ENCODE measurements around the gene CIAPIN1.
"Not testable (repeated sequence)": the region's sequence is repeated elsewhere in the genome, so short reads cannot be mapped to it uniquely, and the experiment has no call there.

CIAPIN1 gene

DNA sequence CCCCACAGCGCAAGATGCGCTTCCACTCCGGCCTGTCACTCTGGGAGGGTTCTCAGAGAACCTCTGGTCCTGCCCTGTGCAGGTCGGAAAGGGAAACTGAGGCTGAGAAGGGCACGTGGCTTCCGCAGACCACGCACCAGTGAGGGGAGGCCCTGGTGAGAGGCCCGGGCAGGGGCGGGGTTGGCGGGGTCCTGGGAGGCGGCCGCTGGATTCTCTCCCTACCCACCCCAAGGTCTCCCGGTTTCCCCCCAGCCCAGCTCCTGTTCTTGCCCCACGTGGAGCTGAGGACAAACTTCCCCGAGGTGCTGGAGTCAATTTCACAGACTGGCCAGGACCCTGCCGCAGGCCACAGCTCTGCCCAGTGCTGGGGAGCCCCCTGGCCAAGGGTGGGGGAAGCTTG is 31.1 kb downstream of the CIAPIN1 start:
- intact Hi-C loops (cut with DNase I) = no loop called here
- no peak for DNase-seq

DNA sequence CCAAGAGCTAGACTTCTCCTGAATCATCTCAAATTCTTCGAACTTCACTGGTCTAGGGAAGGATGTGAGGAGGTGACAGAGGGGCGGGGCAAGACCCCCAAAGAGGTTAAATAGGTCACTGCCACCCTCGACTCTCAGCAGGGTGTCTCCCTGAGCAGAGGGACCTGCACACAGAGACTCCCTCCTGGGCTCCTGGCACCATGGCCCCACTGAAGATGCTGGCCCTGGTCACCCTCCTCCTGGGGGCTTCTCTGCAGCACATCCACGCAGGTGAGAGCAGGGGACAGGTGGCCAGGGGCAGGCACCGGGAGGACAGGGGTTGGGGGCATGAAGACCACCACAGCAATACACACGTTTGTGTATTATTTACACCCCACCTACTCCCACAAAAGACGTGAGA is 33.5 kb downstream of the CIAPIN1 start:
- no peak for DNase-seq
- intact Hi-C loops (cut with DNase I) = no loop called here

DNA sequence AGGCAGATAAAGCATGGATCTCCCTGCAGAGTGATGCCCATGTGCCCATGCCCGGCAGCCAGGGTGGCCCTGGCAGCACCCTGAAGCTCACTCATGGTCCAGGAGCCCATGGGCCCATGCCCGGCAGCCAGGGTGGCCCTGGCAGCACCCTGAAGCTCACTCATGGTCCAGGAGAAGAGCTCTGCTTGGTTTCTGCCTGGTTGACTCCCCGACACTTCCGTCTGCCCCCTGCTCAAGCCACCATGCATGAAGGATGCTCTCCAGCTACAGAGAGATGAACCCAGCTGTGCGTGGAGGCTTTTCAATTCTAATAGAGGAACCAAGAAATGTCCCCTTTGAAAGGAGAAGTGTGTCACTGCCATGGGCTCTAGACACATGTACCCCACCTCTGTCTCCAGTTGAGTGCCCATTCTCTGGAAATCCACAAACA is 33.9 kb downstream of the CIAPIN1 start:
- peak in 1 of 42 donors; percentile 33 for DNase-seq
- intact Hi-C loops (cut with DNase I) = no loop called here

DNA sequence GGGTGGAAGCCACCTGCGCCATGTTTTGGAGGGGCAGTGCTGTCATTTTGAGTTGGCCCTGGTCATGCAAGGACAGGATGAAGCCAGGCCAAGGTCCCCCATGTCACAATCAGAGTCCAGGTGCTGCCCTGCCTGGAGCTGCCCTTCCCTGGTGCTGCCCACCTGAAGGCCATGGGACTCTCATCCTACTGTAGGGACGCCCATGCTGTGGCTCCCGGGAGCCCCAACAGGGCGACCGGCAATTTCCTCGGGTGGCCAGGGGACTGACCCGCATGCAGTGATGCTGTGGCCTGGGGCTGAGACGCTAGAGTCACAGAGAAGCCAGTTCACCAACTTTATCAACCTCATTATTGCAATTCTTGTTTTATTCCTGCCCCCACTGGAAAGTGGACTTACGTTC is 34.6 kb downstream of the CIAPIN1 start:
- intact Hi-C loops (cut with DNase I) = no loop called here
- DNase-seq = no peak

DNA sequence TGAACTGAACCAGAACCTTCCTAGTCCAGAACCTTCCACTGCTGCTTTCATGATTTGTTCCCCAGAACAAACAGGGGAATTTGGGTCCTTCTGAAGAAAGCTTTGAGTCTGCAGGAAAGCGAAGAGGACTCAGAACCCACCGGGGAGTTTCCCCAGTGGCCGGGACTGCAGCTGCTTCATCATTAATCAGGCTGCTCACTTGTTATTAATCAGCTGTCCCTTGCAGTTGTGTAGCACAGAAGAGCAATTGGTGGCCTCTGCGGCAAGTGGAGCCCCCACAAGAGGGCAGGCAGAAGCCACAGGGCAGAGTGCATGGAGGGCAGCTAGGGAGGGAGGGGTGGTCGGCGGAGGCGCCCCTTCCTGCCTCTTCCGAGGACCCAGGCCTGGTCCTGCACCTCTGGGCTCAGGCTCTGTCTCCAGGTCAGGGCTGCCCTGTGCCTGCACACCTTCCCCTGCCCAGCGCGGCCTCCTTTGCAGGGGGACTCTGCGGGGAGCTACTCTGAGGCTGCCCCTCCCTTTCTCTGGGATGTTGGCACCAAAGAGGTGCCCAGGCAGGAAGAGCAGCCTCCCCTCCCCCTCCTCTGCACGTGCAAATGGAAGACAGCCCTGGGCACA is 35.7 kb downstream of the CIAPIN1 start:
- no peak for DNase-seq
- intact Hi-C loops (cut with DNase I) = no loop called here

DNA sequence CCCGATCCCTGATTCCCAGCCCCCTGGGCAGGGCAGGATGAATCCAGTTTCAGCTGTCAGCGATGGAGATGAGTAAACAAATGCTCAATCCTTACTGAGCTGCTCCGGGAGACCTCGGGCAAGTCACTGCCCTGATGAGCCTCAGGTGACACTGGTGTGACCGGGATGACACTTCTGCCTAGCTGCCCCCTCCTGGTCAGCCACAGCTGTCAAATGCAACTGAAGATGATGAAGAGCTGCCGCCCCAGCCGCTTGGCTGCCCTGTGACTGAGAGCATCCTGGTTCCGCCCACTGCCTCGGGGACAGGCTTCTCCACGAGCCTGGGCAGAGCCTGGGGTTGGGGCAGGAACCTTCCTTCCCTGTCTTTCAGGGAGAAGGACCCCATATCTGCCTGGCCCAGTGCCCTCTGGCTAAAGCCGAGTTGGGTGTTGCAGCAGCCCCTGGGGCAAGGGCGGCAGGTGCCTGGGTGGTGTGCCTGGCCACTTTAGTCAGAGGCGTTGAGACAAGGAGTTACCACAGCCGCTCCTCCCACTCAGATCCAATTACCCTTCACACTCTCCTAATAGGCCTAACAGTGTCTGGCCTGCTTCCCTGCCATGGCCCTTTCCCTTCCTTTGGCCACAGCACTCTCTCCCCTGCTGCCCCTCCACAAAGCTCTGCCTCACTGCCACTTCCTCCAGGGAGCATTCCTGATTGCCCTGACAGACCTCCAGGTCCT is 37.2 kb downstream of the CIAPIN1 start:
- no peak for DNase-seq
- intact Hi-C loops (cut with DNase I) = no loop called here

DNA sequence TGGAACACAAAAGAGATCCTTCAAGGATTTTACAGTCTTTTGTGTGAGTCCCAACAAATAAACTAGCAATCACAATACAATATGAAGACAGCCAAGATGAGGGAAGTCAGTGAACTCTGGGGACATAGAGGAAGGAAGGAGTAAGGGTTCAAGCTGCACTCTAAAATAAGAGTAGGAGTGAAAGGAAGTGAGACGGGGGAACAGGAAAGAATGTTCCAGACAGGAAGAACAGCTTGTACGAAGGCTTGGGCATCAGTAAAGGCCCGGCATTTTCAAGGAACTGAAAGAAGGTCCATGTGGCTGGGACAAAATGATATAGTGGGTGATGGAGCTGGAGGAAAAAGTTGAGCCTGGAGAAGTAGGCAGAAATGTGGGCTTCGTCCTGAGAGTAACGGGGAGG is 38.1 kb downstream of the CIAPIN1 start:
- peak in 1 of 42 donors; percentile 24 for DNase-seq
- intact Hi-C loops (cut with DNase I) = no loop called here

DNA sequence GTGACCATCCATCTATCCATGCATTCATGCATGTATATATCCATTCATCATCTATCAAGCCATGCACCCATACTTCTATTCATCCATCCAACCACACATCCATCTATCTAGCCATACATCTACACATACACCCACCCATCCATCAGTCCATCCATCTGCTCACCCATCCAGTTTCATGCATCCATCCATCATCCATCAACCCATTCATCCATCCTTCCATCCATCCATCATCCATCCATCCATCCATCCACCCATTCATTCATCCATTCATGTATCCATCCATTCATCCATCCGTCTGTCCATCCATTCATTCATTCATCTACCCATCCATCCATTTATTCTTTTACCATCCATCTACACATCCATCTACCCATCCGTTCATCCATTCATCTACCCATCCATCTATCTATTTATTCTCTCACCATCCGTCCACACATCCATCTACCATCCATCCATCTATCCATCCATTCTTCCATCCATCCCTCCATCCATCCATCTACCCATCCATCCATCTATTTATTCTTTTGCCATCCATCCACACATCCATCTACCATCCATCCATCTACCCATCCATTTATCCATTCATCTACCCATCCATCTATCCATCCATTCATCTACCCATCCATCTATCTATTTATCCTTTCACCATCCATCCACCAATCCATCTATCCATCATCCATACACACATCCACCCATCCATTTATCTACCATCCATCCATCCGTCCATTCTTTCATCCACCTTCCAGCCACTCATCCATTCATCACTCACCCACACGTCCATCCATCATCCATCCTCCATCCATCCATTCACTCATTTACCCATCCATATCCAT is 39.4 kb downstream of the CIAPIN1 start:
- intact Hi-C loops (cut with DNase I) = no loop called here
- DNase-seq = no peak

DNA sequence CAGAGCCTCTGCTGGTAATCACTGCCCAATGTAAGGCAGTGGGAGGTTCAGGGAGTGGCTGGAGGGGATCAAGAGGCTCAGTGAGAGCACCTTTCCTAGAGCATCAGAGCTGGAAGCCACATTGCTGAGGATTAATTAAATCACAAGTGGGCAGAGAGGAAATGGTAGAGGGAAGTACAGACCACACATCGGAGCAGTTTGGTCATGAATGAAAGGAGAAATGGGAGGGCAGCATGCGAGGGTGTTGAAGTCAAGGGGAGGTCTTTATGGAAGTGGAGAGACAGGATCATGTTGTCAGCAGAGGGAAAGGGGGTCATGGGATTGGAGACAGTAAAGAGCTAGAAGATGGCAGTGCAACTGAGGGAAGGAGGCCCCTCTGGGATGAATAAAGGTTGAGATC is 40.3 kb downstream of the CIAPIN1 start:
- peak in 1 of 42 donors; percentile 5 for DNase-seq
- intact Hi-C loops (cut with DNase I) = no loop called here

DNA sequence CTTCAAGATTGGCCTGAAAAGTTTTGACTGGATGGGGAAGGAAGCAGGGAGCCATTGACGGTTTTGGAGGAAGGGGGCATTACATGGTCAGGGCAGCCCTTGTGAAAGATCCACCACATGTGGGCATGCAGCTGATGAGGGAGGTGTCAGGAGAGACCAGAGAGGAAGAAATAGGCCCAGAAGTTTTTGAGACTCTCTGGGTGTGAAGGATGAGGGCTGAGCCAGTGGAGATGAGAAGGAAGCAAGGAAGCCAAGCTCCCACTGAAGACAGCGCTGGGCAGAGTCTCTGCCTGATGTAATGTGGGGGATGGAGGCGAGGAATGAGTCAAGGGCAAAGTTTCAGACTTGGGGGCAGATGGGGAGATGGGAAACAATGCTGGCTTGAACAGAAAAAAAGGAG is 42.1 kb downstream of the CIAPIN1 start:
- DNase-seq = peak in 1 of 42 donors; percentile 18
- intact Hi-C loops (cut with DNase I) = no loop called here

DNA sequence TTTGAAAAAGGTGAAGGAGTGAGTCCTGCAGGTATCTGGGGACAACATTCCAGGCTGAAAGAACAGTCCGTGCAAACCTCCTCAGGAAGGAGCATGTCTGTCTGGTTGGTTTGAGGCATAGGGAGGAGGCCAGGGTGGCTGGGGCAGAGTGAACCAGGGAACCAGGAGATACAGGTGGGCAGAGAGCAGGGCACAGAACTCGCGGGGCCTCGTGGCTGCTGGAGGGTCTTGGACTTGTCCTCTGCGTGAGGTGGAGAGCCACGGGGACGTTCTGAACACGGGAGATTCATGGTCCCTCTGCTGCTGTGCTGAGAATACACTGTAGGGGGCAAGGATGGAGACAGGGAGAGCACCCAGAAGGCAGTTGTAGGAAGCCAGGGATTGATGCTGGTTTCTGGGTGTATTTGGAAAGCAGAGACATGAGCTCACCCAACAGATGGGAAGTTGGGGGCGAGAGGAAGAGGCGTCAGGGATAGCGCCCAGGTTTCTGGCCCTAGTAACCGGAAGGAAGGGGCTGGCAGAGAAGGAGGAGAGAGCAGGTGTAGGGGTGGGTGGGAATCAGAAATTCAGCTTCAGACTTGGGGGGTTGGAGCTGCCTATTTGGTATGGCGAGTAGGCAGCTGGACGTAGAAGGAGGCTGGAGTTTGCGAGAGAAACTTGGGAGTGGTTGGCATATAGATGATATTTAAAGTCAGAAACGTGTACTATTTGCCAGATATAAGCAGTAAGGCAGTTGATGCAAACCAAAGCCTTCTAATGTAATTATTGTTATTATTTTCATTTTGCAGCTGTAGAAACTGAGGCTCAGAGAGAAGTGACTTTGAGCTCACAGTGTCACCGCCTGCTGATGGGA is 43.0 kb downstream of the CIAPIN1 start, which contains the start of gene CCL17:
Gene CCL17 (plus strand): TSS at position 803 of the 853 bp plus-strand sequence. CDS start 9,166 bp downstream, outside the sequence.
- intact Hi-C loops (cut with DNase I) = no loop called here
- peak in 1 of 42 donors; percentile 13 for DNase-seq

DNA sequence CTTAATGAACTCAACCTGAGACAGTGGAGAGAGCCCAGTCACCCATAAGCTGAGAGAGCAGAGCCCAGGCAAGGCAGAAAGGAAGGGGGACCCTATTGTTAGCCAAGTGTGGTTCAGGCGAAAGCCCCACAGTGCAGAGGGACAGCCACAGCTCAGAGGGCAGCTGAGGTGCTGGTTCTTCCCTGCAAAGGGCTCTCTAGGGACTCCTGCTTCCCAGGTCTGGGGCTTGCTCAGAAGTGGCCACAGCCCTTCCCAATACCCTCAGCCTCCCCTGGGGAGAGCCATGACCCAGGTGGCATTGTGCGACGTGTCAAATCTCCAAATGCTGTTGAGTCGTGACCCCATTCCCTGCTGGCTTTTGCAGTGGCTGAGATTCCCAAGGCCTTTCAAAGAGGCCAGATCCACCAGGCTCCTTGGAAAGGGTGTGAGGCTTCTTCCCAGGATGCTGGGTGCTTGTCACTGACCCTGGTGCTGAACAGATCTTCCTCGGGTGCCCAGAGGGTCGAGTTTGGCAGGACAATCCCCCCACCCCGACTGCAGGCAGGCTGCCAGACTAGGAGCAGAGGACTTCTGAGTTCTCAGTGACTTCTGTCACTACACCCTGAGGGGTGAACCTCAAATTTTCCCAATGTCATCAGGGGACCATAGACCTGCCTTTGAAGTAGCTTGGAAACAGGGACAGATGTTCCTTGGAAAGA is 45.1 kb downstream of the CIAPIN1 start:
- intact Hi-C loops (cut with DNase I) = no loop called here
- no peak for DNase-seq

DNA sequence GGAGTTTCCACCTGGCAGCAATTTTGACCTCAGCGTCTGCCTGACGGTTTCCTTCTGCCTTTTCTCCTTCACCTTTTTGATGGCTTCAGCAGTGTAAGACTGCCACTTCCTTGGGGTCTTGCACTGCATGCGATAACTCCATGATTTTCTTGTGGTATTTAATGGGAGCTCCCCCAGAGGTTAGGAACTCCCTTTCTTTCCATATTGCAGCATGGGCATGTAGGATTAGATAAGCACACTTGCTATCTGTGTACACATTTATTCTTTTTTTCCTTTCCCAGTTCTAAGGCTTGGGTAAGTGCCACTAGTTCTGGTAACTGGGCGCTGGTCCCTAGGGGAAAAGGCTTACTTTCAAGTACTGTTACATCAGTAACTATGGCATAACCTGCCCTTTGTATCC is 49.7 kb downstream of the CIAPIN1 start:
- intact Hi-C loops (cut with DNase I); DNase-seq: not testable (repeated sequence)

DNA sequence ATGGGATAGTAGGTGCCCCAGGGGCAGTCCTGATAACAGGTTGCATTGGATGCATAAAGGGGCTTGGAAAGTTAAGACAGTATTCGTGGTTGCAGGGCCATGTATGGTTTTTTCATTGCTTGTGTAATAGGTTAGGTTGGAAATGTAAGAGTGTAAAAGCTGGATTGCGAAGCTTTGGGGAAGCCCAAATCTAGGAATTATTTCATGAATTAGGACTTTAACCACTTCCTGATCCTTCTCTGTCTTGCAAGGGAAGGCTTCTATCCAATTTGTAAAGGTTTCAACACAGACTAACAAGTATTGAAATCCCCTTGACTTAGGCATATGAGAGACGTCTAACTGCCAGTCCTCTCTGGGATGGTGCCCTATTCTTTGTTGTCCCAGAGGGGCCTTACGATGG is 50.4 kb downstream of the CIAPIN1 start:
- no peak for DNase-seq
- intact Hi-C loops (cut with DNase I) = no loop called here

DNA sequence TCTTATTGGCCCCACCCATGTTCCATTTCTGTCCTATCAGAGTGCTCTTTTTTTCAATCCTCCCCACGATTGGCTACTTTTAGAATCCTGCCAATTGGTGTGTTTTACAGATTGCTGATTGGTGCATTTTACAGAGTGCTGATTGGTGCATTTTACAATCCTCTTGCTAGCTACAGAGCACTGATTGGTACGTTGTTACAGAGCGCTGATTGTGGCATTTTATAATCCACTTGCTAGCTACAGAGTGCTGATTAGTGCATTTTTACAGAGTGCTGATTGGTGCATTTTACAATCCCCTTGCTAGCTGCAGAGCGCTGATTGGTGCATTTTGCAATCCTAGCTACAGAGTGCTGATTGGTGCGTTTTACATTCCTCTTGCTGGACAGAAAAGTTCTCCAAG is 52.2 kb downstream of the CIAPIN1 start:
- intact Hi-C loops (cut with DNase I) = no loop called here
- DNase-seq = peak in 1 of 42 donors; percentile 0

DNA sequence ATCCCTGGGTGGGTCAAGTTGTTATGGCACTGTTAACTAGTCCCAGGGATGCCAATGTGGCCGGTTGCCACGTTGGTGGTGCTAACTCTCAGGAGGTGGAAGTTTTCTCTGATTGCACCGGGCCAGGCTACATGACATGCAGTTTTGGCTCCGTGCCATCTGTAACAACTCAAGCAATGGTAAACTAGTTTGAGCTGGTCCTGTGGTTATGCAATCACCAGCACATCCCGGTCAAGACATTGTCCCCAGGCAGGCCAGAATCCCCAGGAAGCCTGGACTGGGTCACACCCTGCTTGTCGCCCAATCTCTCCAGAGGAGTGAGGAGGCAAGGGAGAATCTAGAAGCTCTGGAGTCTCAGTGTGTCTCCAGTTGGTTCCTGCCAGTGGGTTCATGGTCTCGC is 52.7 kb downstream of the CIAPIN1 start:
- peak in 1 of 42 donors; percentile 2 for DNase-seq
- intact Hi-C loops (cut with DNase I) = no loop called here

DNA sequence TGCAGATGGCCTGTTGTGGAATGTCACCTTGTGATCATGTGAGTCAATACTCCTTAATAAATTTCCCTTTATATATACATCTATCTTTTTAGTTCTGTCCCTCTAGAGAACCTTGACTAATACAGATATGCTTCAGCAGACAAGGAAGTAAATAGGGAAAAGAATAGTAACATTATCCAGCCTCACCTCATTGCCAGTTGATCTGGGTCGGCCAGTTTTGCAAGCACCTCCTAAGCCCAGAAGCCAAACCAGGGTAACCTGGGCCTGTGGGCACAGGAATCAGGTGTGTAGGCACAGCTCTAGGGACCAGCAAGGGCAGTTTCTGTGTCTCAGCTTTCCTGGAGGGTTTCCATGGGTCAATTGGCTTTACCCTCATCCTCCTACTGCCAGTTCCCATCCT is 54.5 kb downstream of the CIAPIN1 start:
- intact Hi-C loops (cut with DNase I) = no loop called here
- DNase-seq = no peak

DNA sequence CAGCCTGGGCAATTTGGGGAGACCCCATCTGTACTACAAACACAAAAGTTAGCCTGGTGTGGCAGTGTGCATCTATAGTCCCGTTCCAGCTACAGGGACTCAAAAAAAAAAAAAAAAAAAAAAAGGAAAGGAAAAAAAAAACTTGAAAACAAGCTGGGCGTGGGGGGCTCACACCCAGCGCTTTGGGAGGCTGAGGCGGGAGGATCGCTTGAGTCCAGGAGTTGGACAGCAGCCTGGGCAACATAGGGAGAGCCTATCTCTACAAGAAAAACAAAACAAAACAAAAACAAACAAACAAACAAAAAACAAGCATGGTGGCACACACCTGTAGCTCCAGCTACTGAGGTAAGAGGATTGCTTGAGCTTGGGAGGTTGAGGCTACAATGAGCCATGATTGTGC is 55.5 kb downstream of the CIAPIN1 start:
- no peak for DNase-seq
- intact Hi-C loops (cut with DNase I) = no loop called here

DNA sequence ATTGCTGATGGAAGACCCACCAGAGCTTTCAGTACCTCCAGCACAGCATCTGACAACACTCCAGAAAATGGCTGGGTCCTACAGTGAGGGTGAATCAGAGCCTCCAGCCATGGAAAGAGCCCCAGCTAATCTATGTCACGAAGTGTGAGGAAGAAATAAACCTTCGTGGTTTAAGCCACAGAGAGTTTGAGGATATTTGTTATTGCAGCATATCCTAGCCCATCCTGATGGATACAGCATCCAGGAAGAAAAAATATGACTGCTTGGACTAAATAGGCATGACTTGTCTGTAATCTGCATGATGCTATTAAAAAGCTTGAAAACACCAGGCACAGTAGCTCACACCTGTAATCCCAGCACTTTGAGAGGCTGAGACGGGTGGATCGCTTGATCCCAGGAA is 55.9 kb downstream of the CIAPIN1 start:
- DNase-seq = no peak
- intact Hi-C loops (cut with DNase I) = no loop called here
